HEK293 (cell line): ENCODE data around the gene TLR10.

Experiments used
- CTCF ChIA-PET: fragments of 350-600 bp; formaldehyde crosslinking; extraction: SDS; loops from one replicate; lab custom pipeline; 2021; ENCODE audit warnings: antibody characterized with exemption; lab: Yijun Ruan, JAX
- POLR2A ChIA-PET: fragments of 300-600 bp; formaldehyde crosslinking; extraction: SDS; loops from one replicate; lab custom pipeline; 2020; ENCODE audit warnings: antibody characterized with exemption, inconsistent platforms; lab: Yijun Ruan, JAX
- H3K27ac ChIP-seq: fragments of 200-500 bp; sonication (Bioruptor generic); 2 replicates; pipeline ENCODE4 v1.5.1; 2014; ENCODE audit warnings: low read depth, low read length, control low read depth, inconsistent platforms; ENCODE audit errors: extremely low read depth
- H3K36me3 ChIP-seq, 2 experiments: fragments of 200-500 bp in 1 of 2; sonication (Bioruptor generic) in 1 of 2; 1 replicate in 1 of 2; 2 replicates in 1 of 2; pipeline ENCODE4 v1.5.1; 2014 to 2017; ENCODE audit warnings: inconsistent platforms in 2 of 2, low read length in 2 of 2; ENCODE audit not compliant: control insufficient read depth in 2 of 2, insufficient read depth in 1 of 2
- H3K4me1 ChIP-seq: fragments of 200-500 bp; sonication (Bioruptor generic); 2 replicates; pipeline ENCODE4 v1.5.1; 2014; ENCODE audit warnings: mild to moderate bottlenecking, low read length, inconsistent platforms; ENCODE audit not compliant: control insufficient read depth, insufficient read depth
- H3K4me3 ChIP-seq: 2 replicates; pipeline ENCODE4 v1.5.1; 2011; ENCODE audit warnings: low read depth, mild to moderate bottlenecking, control low read depth, low read length, moderate library complexity
- H3K9me3 ChIP-seq: fragments of 200-500 bp; sonication (Bioruptor generic); 2 replicates; pipeline ENCODE4 v1.5.1; 2014; ENCODE audit warnings: low read depth, low read length, inconsistent platforms; ENCODE audit not compliant: control insufficient read depth, insufficient read depth
- MYNN ChIP-seq: fragments of 450-650 bp; formaldehyde crosslinking; IDR thresholded peaks from 2 replicates; pipeline ENCODE4 v1.5.1; 2016; ENCODE audit warnings: missing biosample characterization, missing genetic modification characterization, borderline replicate concordance
- YY2 ChIP-seq: fragments of 450-650 bp; formaldehyde crosslinking; IDR thresholded peaks from 2 replicates; pipeline ENCODE4 v1.5.1; 2016; ENCODE audit warnings: missing biosample characterization, missing genetic modification characterization
- ZBTB10 ChIP-seq: fragments of 450-650 bp; formaldehyde crosslinking; IDR thresholded peaks from 2 replicates; pipeline ENCODE4 v1.5.1; 2016; ENCODE audit warnings: missing biosample characterization, missing genetic modification characterization
- ZBTB21 ChIP-seq: fragments of 450-650 bp; formaldehyde crosslinking; IDR thresholded peaks from 2 replicates; pipeline ENCODE4 v1.5.1; 2017; ENCODE audit warnings: missing biosample characterization, missing genetic modification characterization
- ZBTB6 ChIP-seq: fragments of 450-650 bp; formaldehyde crosslinking; IDR thresholded peaks from 2 replicates; pipeline ENCODE4 v1.5.1; 2017; ENCODE audit warnings: missing biosample characterization, missing genetic modification characterization
- ZFP3 ChIP-seq: fragments of 450-650 bp; formaldehyde crosslinking; IDR thresholded peaks from 2 replicates; pipeline ENCODE4 v1.5.1; 2016; ENCODE audit warnings: low read depth, missing biosample characterization, missing genetic modification characterization
- ZFP69B ChIP-seq: fragments of 450-650 bp; formaldehyde crosslinking; IDR thresholded peaks from 2 replicates; pipeline ENCODE4 v1.5.1; 2016; ENCODE audit warnings: missing biosample characterization, missing genetic modification characterization
- ZNF133 ChIP-seq: fragments of 450-650 bp; formaldehyde crosslinking; IDR thresholded peaks from 2 replicates; pipeline ENCODE4 v1.5.1; 2016; ENCODE audit warnings: missing biosample characterization, missing genetic modification characterization
- ZNF223 ChIP-seq: fragments of 450-650 bp; formaldehyde crosslinking; IDR thresholded peaks from 2 replicates; pipeline ENCODE4 v1.5.1; 2016; ENCODE audit warnings: missing biosample characterization, missing genetic modification characterization
- ZNF311 ChIP-seq: fragments of 450-650 bp; formaldehyde crosslinking; IDR thresholded peaks from 2 replicates; pipeline ENCODE4 v1.5.1; 2017; ENCODE audit warnings: missing biosample characterization, missing genetic modification characterization, borderline replicate concordance
- ZNF366 ChIP-seq: fragments of 450-650 bp; formaldehyde crosslinking; conservative IDR thresholded peaks from 2 replicates; pipeline ENCODE4 v1.5.1; 2016; ENCODE audit warnings: missing biosample characterization, missing genetic modification characterization
- ZNF37A ChIP-seq: fragments of 450-650 bp; IDR thresholded peaks from 2 replicates; pipeline ENCODE4 v1.5.1; 2018; ENCODE audit warnings: missing biosample characterization, missing genetic modification characterization
- ZNF488 ChIP-seq: fragments of 450-650 bp; formaldehyde crosslinking; IDR thresholded peaks from 2 replicates; pipeline ENCODE4 v1.5.1; 2016; ENCODE audit warnings: missing biosample characterization, missing genetic modification characterization
- ZNF510 ChIP-seq: fragments of 450-650 bp; formaldehyde crosslinking; IDR thresholded peaks from 2 replicates; pipeline ENCODE4 v1.5.1; 2018; ENCODE audit warnings: mild to moderate bottlenecking, missing genetic modification characterization, missing biosample characterization; ENCODE audit not compliant: insufficient replicate concordance
- ZNF626 ChIP-seq: fragments of 450-650 bp; sonication (Bioruptor Pico); formaldehyde crosslinking; IDR thresholded peaks from 2 replicates; pipeline ENCODE4 v1.5.1; 2018; ENCODE audit warnings: missing biosample characterization, missing genetic modification characterization, inconsistent platforms
- ZNF837 ChIP-seq: fragments of 450-650 bp; formaldehyde crosslinking; IDR thresholded peaks from 2 replicates; pipeline ENCODE4 v1.5.1; 2016; ENCODE audit warnings: missing biosample characterization, missing genetic modification characterization
- ZSCAN23 ChIP-seq: fragments of 450-650 bp; formaldehyde crosslinking; IDR thresholded peaks from 2 replicates; pipeline ENCODE4 v1.5.1; 2016; ENCODE audit warnings: missing biosample characterization, missing genetic modification characterization
- TF ChIP-seq, protein P1 (sequence below): fragments of 450-650 bp; formaldehyde crosslinking; IDR thresholded peaks from 2 replicates; pipeline ENCODE4 v1.5.1; 2016; ENCODE audit warnings: missing biosample characterization, missing genetic modification characterization
- TF ChIP-seq, protein P2 (sequence below): fragments of 450-650 bp; formaldehyde crosslinking; IDR thresholded peaks from 2 replicates; pipeline ENCODE4 v1.5.0; 2017; ENCODE audit warnings: missing biosample characterization, missing genetic modification characterization, borderline replicate concordance
- TF ChIP-seq, protein P3 (sequence below): sonication (generic); formaldehyde crosslinking; IDR thresholded peaks from 2 replicates; pipeline ENCODE4 v1.8.1; 2022; ENCODE audit warnings: mild to moderate bottlenecking, moderate library complexity, missing genetic modification reagents

TLR10 gene

GRCh38 chr4:38822748-38823303 is 40.0 kb upstream of the TLR10 start:
- no peak for TF ChIP-seq ZFP69B (tag by site-specific recombination)
- TF ChIP-seq ZBTB21 (tag by site-specific recombination), result no peak
- no peak for TF ChIP-seq ZNF133 (tag by site-specific recombination)
- TF ChIP-seq YY2 (tag by site-specific recombination), result no peak
- TF ChIP-seq, protein P1, sequence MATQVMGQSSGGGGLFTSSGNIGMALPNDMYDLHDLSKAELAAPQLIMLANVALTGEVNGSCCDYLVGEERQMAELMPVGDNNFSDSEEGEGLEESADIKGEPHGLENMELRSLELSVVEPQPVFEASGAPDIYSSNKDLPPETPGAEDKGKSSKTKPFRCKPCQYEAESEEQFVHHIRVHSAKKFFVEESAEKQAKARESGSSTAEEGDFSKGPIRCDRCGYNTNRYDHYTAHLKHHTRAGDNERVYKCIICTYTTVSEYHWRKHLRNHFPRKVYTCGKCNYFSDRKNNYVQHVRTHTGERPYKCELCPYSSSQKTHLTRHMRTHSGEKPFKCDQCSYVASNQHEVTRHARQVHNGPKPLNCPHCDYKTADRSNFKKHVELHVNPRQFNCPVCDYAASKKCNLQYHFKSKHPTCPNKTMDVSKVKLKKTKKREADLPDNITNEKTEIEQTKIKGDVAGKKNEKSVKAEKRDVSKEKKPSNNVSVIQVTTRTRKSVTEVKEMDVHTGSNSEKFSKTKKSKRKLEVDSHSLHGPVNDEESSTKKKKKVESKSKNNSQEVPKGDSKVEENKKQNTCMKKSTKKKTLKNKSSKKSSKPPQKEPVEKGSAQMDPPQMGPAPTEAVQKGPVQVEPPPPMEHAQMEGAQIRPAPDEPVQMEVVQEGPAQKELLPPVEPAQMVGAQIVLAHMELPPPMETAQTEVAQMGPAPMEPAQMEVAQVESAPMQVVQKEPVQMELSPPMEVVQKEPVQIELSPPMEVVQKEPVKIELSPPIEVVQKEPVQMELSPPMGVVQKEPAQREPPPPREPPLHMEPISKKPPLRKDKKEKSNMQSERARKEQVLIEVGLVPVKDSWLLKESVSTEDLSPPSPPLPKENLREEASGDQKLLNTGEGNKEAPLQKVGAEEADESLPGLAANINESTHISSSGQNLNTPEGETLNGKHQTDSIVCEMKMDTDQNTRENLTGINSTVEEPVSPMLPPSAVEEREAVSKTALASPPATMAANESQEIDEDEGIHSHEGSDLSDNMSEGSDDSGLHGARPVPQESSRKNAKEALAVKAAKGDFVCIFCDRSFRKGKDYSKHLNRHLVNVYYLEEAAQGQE, result no peak
- no peak for TF ChIP-seq ZFP3
- no peak for TF ChIP-seq ZNF223 (tag by site-specific recombination)
- POLR2A ChIA-PET, result no interaction called here
- no peak overlapping the region for H3K4me3 ChIP-seq
- CTCF ChIA-PET, result no interaction called here
- H3K36me3 ChIP-seq, result no peaks in the 10 kb centered on the region
- H3K4me1 ChIP-seq, result no peaks in the 10 kb centered on the region
- no peak overlapping the region for H3K27ac ChIP-seq
- no peaks in the 10 kb centered on the region for H3K9me3 ChIP-seq

DNA sequence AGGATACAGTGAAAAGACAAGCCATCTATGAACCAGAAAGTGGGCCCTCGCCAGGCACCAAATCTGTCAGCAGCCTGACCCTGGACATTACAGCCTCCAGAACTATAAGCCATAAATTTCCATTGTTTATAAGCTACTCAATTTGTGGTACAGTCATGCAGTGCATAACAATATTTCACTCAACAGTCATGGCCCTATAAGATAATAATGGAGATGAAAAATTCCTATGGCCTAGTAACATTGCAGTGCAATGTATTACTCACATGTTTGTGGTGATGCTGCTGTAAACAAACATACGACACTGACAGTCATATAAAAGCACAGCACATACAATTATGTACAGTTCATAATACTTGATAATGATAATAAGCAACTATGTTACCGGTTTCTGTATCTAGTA is 38.9 kb upstream of the TLR10 start:
- no peaks in the 10 kb centered on the region for H3K4me1 ChIP-seq
- H3K36me3 ChIP-seq, result no peaks in the 10 kb centered on the region
- no peaks in the 10 kb centered on the region for H3K9me3 ChIP-seq
- POLR2A ChIA-PET, result no interaction called here
- H3K4me3 ChIP-seq, result no peak overlapping the region
- TF ChIP-seq ZBTB6 (tag by site-specific recombination) (no peak), ZNF37A (no peak), ZNF626 (no peak), ZNF510 (no peak), ZBTB10 (no peak), ZNF311 (tag by site-specific recombination) (no peak), ZSCAN23 (tag by site-specific recombination) (no peak), ZNF366 (tag by site-specific recombination) (no peak), MYNN (no peak), ZNF488 (tag by site-specific recombination) (no peak), ZNF837 (no peak)
- TF ChIP-seq, protein P2, sequence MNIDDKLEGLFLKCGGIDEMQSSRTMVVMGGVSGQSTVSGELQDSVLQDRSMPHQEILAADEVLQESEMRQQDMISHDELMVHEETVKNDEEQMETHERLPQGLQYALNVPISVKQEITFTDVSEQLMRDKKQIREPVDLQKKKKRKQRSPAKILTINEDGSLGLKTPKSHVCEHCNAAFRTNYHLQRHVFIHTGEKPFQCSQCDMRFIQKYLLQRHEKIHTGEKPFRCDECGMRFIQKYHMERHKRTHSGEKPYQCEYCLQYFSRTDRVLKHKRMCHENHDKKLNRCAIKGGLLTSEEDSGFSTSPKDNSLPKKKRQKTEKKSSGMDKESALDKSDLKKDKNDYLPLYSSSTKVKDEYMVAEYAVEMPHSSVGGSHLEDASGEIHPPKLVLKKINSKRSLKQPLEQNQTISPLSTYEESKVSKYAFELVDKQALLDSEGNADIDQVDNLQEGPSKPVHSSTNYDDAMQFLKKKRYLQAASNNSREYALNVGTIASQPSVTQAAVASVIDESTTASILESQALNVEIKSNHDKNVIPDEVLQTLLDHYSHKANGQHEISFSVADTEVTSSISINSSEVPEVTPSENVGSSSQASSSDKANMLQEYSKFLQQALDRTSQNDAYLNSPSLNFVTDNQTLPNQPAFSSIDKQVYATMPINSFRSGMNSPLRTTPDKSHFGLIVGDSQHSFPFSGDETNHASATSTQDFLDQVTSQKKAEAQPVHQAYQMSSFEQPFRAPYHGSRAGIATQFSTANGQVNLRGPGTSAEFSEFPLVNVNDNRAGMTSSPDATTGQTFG (tag by site-specific recombination), result no peak
- TF ChIP-seq, protein P3, sequence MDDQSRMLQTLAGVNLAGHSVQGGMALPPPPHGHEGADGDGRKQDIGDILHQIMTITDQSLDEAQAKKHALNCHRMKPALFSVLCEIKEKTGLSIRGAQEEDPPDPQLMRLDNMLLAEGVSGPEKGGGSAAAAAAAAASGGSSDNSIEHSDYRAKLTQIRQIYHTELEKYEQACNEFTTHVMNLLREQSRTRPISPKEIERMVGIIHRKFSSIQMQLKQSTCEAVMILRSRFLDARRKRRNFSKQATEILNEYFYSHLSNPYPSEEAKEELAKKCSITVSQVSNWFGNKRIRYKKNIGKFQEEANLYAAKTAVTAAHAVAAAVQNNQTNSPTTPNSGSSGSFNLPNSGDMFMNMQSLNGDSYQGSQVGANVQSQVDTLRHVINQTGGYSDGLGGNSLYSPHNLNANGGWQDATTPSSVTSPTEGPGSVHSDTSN (CRISPR knock-in tag), result no peak
- TF ChIP-seq, all 188 proteins: peak for 0
- no peak overlapping the region for H3K27ac ChIP-seq
- CTCF ChIA-PET, result interaction anchor here (0.7 to 2.3 kb wide), 3 partner anchors 18 to 39 kb away, joined by 3 to 6 read pairs (median 4); partner anchors contain the start of genes TLR1 and TLR10
